Astrocyte (in vitro differentiated cells and primary cell): ENCODE results near the gene CDRT4.

Source experiments
- CTCF ChIP-seq: IDR thresholded peaks from 2 replicates; pipeline ENCODE4 v1.5.1; 2011; ENCODE audit warnings: low read depth, mild to moderate bottlenecking, inconsistent platforms, low read length, moderate library complexity; ENCODE audit not compliant: insufficient read depth
- EZH2 ChIP-seq: IDR thresholded peaks from 2 replicates; pipeline ENCODE4 v1.6.1; 2012; ENCODE audit warnings: mild to moderate bottlenecking, low read length, inconsistent platforms; ENCODE audit not compliant: insufficient read depth

DNA sequence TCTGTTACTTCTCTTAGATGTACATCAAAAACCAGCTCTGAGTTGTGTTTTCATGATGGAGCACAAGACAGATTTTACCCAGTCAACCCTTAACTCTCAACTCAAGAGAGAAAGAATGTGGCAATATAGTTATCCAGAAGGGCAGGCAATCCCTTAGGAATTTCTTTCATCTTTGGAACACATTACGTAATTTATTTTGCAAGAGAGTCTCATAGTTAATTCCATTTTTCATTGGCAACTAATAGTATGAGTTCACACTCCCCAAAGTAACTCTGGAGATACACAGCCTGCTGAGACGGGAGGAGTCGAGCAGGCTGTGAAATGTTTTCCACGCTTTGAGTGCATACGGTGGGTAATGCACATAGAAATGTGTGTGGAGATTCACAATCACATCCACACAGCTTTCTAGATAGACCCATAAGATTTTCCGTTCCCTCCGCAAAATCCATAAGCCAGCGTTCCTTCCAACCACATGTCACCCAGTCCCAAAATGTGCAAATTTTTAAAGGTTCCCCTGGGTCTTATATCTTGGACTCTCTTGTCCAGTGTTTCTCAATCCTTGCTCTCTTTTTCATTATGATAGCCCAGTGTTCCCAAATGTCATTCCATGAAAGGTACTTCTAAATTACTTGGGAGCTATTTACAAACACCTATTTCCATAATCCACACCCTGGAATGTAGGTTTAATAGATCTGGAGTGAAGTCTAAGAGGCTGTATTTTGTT lies 8.4 kb upstream of the CDRT4 start:
- TF ChIP-seq CTCF (no peak), EZH2 (no peak)
